ENCODE data around the gene ZDHHC20. TPM values are rescaled to one million over a fixed set of nuclear protein-coding genes. Genes with fewer than 3 reads are reported as not detected.
A peak's percentile ranks its signal among the peaks of the same experiment; 100 is the strongest.

ZDHHC20 gene
- total RNA-seq, 2 donors from 2014 or later = 46.0 to 54.9 TPM

- Mint-ChIP-seq H3K27ac (no peak overlapping the region), H3K36me3 (no peaks in the 10 kb centered on the region), H3K27me3 (no peaks in the 10 kb centered on the region), H3K4me1 (ENCODE audit: low read depth in 2 of 2) (peaks cover 20 to 23% of the 10 kb centered on the region in 2 donors), H3K9me3 (no peaks in the 10 kb centered on the region), H3K4me3 (no peak overlapping the region)
- DNase-seq (ENCODE audit: low spot score) (no peak), ATAC-seq (no peak)
These were observed 117.3 kb downstream of the ZDHHC20 start for GRCh38 chr13:21341637-21342422.

GRCh38 chr13:21338639-21339278 lies 120.3 kb downstream of the ZDHHC20 start:
- Mint-ChIP-seq H3K4me1 (ENCODE audit: low read depth in 2 of 2) (peaks cover 4 to 8% of the 10 kb centered on the region in 2 donors), H3K27me3 (no peaks in the 10 kb centered on the region), H3K36me3 (no peaks in the 10 kb centered on the region), H3K4me3 (no peak overlapping the region), H3K27ac (no peak overlapping the region), H3K9me3 (no peaks in the 10 kb centered on the region)
- ATAC-seq (no peak), DNase-seq (ENCODE audit: low spot score) (no peak)

- no peaks in the 10 kb centered on the region for H3K9me3 Mint-ChIP-seq
- DNase-seq (ENCODE audit: low spot score) (no peak), ATAC-seq (no peak)
- no peaks in the 10 kb centered on the region for H3K36me3 Mint-ChIP-seq
- no peak overlapping the region for H3K27ac Mint-ChIP-seq
- no peaks in the 10 kb centered on the region for H3K27me3 Mint-ChIP-seq
- H3K4me1 Mint-ChIP-seq (ENCODE audit: low read depth in 2 of 2) = peaks cover 0 to 3% of the 10 kb centered on the region in 2 donors
- no peak overlapping the region for H3K4me3 Mint-ChIP-seq
These were observed 120.9 kb downstream of the ZDHHC20 start for GRCh38 chr13:21338156-21338555.

GRCh38 chr13:21336609-21337349 lies 122.3 kb downstream of the ZDHHC20 start:
- Mint-ChIP-seq H3K27me3 (no peaks in the 10 kb centered on the region), H3K4me1 (ENCODE audit: low read depth in 2 of 2) (peaks cover 0 to 3% of the 10 kb centered on the region in 2 donors), H3K36me3 (no peaks in the 10 kb centered on the region), H3K27ac (no peak overlapping the region), H3K4me3 (no peak overlapping the region), H3K9me3 (no peaks in the 10 kb centered on the region)
- ATAC-seq (no peak), DNase-seq (ENCODE audit: low spot score) (no peak)

- no peak for DNase-seq (ENCODE audit: low spot score)
These were observed 125.9 kb downstream of the ZDHHC20 start for GRCh38 chr13:21333186-21333585.

GRCh38 chr13:21330126-21330861 lies 128.8 kb downstream of the ZDHHC20 start:
- no peaks in the 10 kb centered on the region for H3K27me3 Mint-ChIP-seq

More at GRCh38 chr13:21333186-21333585, 125.9 kb downstream of the ZDHHC20 start:
- H3K27ac Mint-ChIP-seq = no peak overlapping the region
- no peaks in the 10 kb centered on the region for H3K27me3 Mint-ChIP-seq
- peaks cover 7 to 30% of the 10 kb centered on the region in 2 donors for H3K4me1 Mint-ChIP-seq (ENCODE audit: low read depth in 2 of 2)
- no peak for ATAC-seq
- H3K4me3 Mint-ChIP-seq = no peak overlapping the region
- H3K9me3 Mint-ChIP-seq = no peaks in the 10 kb centered on the region
- no peaks in the 10 kb centered on the region for H3K36me3 Mint-ChIP-seq

GRCh38 chr13:21328836-21329477 lies 130.1 kb downstream of the ZDHHC20 start:
- H3K4me3 Mint-ChIP-seq = peak overlapping the region; percentile 53
- H3K4me1 Mint-ChIP-seq (ENCODE audit: low read depth in 2 of 2) = peaks cover 24 to 47% of the 10 kb centered on the region in 2 donors
- H3K36me3 Mint-ChIP-seq = no peaks in the 10 kb centered on the region
- no peak for DNase-seq (ENCODE audit: low spot score)
- ATAC-seq = peak in 1 of 2 donors; percentile 17
- no peaks in the 10 kb centered on the region for H3K9me3 Mint-ChIP-seq
- no peaks in the 10 kb centered on the region for H3K27me3 Mint-ChIP-seq
- peak overlapping the region in 1 of 2 donors; percentile 6 for H3K27ac Mint-ChIP-seq

More at GRCh38 chr13:21330126-21330861, 128.8 kb downstream of the ZDHHC20 start:
- H3K4me3 Mint-ChIP-seq = peak overlapping the region; percentile 53
- H3K36me3 Mint-ChIP-seq = no peaks in the 10 kb centered on the region
- peaks cover 17 to 41% of the 10 kb centered on the region in 2 donors for H3K4me1 Mint-ChIP-seq (ENCODE audit: low read depth in 2 of 2)
- peak; percentile 55 to 82 for ATAC-seq
- H3K9me3 Mint-ChIP-seq = no peaks in the 10 kb centered on the region
- DNase-seq (ENCODE audit: low spot score) = no peak
- H3K27ac Mint-ChIP-seq = peak overlapping the region; percentile 44 to 69

GRCh38 chr13:21328201-21328600 lies 130.9 kb downstream of the ZDHHC20 start:
- no peak overlapping the region for H3K4me3 Mint-ChIP-seq
- no peaks in the 10 kb centered on the region for H3K9me3 Mint-ChIP-seq
- H3K4me1 Mint-ChIP-seq (ENCODE audit: low read depth in 2 of 2) = peaks cover 24 to 47% of the 10 kb centered on the region in 2 donors
- H3K27ac Mint-ChIP-seq = peak overlapping the region in 1 of 2 donors; percentile 6
- ATAC-seq = no peak
- no peaks in the 10 kb centered on the region for H3K27me3 Mint-ChIP-seq
- no peaks in the 10 kb centered on the region for H3K36me3 Mint-ChIP-seq
- DNase-seq (ENCODE audit: low spot score) = no peak

- ATAC-seq = peak in 1 of 2 donors; percentile 81
- H3K4me3 Mint-ChIP-seq = no peak overlapping the region
These were observed 132.7 kb downstream of the ZDHHC20 start for GRCh38 chr13:21326155-21327031.

GRCh38 chr13:21324803-21325202 lies 134.3 kb downstream of the ZDHHC20 start:
- Mint-ChIP-seq H3K4me1 (ENCODE audit: low read depth in 2 of 2) (peaks cover 18 to 34% of the 10 kb centered on the region in 2 donors), H3K27ac (peak overlapping the region in 1 of 2 donors; percentile 2)

More at GRCh38 chr13:21326155-21327031, 132.7 kb downstream of the ZDHHC20 start:
- peak overlapping the region in 1 of 2 donors; percentile 94 for H3K27ac Mint-ChIP-seq
- DNase-seq (ENCODE audit: low spot score) = no peak
- H3K9me3 Mint-ChIP-seq = no peaks in the 10 kb centered on the region
- H3K27me3 Mint-ChIP-seq = no peaks in the 10 kb centered on the region
- H3K4me1 Mint-ChIP-seq (ENCODE audit: low read depth in 2 of 2) = peaks cover 24 to 47% of the 10 kb centered on the region in 2 donors
- no peaks in the 10 kb centered on the region for H3K36me3 Mint-ChIP-seq

GRCh38 chr13:21322988-21323387 lies 136.1 kb downstream of the ZDHHC20 start:
- no peak overlapping the region for H3K27ac Mint-ChIP-seq
- H3K4me1 Mint-ChIP-seq (ENCODE audit: low read depth in 2 of 2) = peaks cover 17 to 18% of the 10 kb centered on the region in 2 donors
- no peaks in the 10 kb centered on the region for H3K9me3 Mint-ChIP-seq
- H3K36me3 Mint-ChIP-seq = no peaks in the 10 kb centered on the region
- no peaks in the 10 kb centered on the region for H3K27me3 Mint-ChIP-seq
- no peak for DNase-seq (ENCODE audit: low spot score)
- no peak overlapping the region for H3K4me3 Mint-ChIP-seq
- no peak for ATAC-seq

More at GRCh38 chr13:21324803-21325202, 134.3 kb downstream of the ZDHHC20 start:
- ATAC-seq = no peak
- no peak for DNase-seq (ENCODE audit: low spot score)
- no peaks in the 10 kb centered on the region for H3K27me3 Mint-ChIP-seq
- peak overlapping the region; percentile 22 for H3K4me3 Mint-ChIP-seq
- H3K36me3 Mint-ChIP-seq = no peaks in the 10 kb centered on the region
- H3K9me3 Mint-ChIP-seq = no peaks in the 10 kb centered on the region

Data from natural killer cell treated with Interleukin-12 subunit alpha and Interleukin-12 subunit beta and Interleukin-15 and Interleukin-18, amount 100 ng/mL, for 72 hours (primary cell).